GM21447 (cell line): ENCODE measurements around the gene SRRM4.
"Not testable (repeated sequence)": the region's sequence is repeated elsewhere in the genome, so short reads cannot be mapped to it uniquely, and the experiment has no call there.

Experiments used
- ATAC-seq: cut with Tn5 transposase; IDR thresholded peaks from one replicate; pipeline ENCODE4 v1.9.1; 2021; ENCODE audit not compliant: unreplicated experiment

Gene SRRM4

GRCh38 chr12:119069147-119069642 lies 87.9 kb downstream of the SRRM4 start:
- ATAC-seq = no peak

DNA sequence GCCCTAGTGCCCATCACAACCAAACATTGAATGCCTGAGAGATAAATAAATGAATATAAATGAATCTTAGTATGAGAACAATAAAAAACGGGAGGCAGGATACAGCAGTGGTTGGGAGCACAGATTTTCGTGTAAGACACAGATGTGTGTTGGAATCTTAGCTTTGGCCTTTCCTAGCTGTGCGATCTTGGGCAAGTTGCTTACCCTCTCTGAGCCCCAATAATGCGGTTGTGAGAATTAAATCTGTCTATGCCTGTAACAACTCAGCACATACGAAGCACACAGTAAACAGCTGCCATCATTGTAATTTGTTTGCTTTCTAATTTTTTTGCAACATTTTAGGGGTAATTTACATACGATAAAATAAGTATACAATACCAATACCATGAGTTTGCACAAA lies 89.8 kb downstream of the SRRM4 start:
- ATAC-seq = no peak

DNA sequence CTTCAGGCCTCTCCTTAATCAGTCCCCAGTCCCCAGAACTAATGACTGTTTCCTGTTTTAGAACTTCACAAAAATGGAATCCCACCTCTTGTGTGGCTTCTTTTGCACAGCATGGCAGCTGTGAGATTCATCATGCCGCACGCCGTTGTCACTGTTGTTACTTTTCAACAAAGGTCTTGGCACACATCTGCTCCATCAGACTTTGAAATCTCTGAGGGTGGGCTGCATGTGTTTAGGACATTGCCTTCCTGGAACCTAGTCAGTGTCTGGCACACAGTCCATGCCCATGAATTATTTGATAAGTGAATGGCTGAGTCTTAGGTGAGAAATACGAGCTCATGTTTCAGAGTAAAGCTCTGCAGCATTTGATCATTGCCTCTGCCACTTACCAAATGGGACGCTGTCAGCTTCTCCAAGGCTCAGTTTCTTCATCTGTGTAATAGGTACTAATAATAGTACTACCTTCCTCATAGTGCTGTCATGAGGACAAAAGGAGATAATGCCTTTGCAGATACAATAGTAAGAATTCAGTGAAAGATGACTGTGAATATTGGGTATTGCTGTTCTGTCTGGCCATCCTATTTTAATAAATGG lies 90.4 kb downstream of the SRRM4 start:
- no peak for ATAC-seq

DNA sequence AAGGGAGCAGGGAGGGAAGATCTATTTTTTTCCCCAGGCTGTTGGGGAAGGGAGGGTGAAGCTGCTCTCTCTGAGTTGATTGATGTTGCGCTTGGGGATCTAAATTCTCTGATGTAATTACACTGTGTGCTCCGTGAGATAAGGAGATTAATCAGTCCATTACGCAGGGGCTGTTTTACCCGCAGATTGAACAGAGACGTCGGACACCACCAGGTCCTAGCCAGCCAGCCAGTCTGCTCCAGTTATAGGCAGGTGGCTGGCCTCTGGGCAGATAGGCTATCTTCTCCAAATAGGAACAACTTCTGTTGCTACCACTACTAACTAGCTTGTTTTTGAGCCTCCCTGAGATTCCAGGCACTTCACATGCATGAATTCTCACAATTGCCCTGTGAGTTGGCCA lies 91.1 kb downstream of the SRRM4 start:
- no peak for ATAC-seq

DNA sequence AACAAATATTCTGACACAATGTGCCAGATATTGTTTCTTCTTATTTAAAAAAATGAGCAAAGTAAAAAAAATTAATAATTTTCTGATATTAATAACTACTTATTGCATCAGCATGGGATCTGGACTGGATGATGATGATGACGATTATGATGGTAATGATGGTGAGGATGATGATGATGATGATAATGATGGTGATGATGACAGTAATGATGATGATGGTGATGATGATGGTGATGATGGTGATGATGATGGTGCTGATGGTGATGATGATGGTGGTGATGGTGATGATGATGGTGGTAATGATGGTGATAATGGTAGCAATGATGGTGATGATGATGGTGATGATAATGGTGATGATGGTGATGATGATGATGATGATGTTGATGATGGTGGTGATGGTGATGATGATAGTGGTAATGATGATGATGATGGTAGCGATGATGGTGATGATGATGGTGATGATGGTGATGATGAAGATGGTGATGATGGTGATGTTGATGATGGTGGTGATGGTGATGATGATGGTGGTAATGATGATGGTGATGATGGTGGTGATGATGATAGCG lies 94.0 kb downstream of the SRRM4 start:
- no peak for ATAC-seq

- ATAC-seq = no peak
Observed at GRCh38 chr12:119075918-119076317, 94.6 kb downstream of the SRRM4 start.

GRCh38 chr12:119079530-119079929 lies 98.2 kb downstream of the SRRM4 start:
- no peak for ATAC-seq

- ATAC-seq = no peak
Observed at GRCh38 chr12:119082016-119082415, 100.7 kb downstream of the SRRM4 start.

DNA sequence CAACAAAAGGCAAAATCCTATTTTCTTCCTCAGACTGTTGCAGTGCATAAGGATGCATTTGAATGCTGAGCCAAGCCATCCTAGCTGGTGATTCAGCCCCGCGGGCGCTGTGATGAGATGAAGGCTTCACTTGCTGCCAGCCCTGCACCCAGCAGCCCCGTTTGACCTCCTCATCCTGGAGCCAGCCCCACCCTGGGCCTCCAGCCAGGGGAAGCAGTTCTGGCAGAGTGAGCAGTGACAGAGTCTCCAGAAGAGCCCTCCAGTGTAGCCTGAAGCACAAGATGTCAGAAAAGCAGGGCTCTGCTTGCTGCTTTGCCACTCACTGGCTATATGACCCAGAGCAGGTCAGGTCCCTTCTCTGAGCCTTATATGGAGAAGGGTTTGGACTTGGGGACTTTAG lies 101.2 kb downstream of the SRRM4 start:
- no peak for ATAC-seq

- no peak for ATAC-seq
Observed at GRCh38 chr12:119088685-119089379, 107.5 kb downstream of the SRRM4 start.

DNA sequence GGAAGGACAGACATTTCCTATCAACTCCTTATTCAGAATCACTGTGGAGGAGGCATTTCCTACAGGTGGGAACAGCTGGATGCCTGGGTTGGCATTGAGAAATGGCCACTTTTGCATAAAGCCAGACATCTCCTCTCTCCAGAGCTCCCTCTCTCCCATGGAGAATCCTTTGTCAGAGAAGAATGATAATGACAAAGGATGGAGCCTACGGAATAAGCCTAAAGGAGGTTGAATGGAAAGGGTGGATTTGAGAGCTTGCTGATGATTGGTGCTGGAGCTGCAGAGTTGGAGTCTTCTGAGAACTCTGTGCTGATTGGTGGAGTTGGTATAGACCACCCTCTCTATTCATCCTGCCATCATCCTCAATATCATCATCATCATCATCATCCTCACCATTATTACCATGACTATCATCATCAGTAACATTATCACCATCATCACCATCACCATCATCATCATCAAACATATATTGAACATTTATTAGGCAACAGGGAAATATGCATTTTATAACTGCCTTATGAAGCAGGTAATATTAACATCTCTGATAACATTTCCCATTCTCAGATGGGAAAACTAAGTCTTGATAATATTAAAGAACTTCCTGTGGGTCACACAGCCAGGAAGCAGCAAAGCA lies 108.2 kb downstream of the SRRM4 start:
- ATAC-seq = no peak

GRCh38 chr12:119090276-119090675 lies 108.9 kb downstream of the SRRM4 start:
- no peak for ATAC-seq

DNA sequence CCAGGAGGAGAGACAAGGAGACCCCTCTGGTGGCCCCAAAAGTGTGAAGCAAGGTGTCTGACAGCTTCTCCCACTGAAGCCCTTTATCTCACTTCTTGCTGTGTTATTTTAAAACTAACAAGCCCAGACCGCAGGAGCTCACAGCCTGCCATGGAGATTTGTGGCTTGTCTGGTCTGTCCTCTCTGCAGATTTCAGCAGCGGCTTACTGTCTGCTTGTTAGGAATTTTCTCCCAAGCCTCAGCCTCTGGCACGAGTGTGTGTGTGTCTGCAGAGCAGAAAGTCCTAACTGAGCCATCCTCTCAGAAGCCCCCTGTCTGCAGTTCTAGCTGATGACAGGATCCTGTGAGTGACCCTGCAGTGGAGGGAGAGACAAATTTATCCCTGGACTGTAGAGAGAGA lies 109.5 kb downstream of the SRRM4 start:
- ATAC-seq = no peak

DNA sequence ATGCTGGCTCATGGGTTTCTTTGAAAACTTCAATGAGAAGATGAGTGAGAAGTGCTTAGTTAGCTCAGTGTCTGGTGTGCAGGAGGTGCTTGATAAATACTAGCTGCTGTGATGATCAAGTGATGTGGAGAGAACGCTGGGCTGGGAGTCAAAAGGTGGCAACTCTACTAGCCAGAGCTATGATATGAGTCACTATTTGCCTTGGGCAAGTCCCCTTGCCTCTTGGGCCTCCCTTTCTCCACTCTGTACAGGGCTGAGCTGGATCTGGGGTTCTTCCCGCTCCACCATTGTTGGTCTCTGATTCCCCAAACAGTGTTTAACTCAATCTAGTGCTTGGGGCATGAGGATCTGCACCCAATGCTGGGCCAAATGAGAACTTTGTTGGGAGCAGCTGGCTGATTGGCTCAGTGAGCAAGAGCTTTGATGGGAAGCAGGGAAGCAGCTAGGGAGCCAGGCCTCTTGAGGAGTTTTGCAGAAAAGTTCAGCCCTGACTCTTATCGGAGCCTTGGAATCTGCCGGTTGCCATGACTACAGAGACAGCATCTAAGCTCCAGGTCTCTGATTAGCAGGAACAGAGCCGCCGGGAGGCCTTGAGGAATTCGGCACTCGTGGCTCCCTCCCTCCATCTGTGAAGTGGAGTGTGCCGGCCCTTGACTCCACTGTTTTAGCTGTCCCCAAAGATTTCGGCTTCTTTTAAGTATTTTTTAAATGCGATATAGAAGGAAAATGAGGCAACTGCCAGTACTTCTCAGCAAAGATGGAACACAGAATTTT lies 115.3 kb downstream of the SRRM4 start:
- ATAC-seq = no peak

GRCh38 chr12:119100933-119101332 lies 119.6 kb downstream of the SRRM4 start:
- ATAC-seq = no peak

- no peak for ATAC-seq
Observed at GRCh38 chr12:119102274-119102673, 120.9 kb downstream of the SRRM4 start.

GRCh38 chr12:119102714-119103113 lies 121.4 kb downstream of the SRRM4 start:
- no peak for ATAC-seq

- not testable (repeated sequence) for ATAC-seq
Observed at GRCh38 chr12:119104969-119105368, 123.6 kb downstream of the SRRM4 start.

DNA sequence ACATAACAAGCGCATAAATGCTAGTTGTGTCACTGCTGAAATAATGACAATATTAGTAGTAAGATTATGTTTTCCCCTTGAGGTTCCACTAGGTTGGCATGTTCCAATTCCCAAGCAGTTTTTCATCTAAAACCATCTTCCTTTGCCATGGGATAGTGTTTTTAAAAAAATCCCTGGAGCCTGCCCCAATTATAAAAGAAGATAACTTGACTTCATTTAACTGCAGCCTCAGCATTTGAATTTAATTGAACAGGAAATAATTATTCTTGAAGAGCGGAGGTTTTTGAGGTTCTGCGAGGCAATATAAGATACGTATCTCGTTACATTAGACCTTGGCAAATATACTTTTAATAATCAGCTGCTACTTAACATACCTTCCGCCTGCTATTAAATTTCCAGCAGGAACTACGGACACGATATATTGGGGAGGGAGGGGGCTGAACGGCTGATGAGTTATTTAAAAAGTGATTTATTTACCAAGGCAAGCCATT lies 132.2 kb downstream of the SRRM4 start:
- no peak for ATAC-seq

- no peak for ATAC-seq
Observed at GRCh38 chr12:119114294-119114693, 133.0 kb downstream of the SRRM4 start.

GRCh38 chr12:119115296-119115905 lies 134.1 kb downstream of the SRRM4 start:
- ATAC-seq = no peak
